Left forelimb (tissue), 1 donor: ENCODE results near the gene GPR132.
A peak's percentile ranks its signal among the peaks of the same experiment; 100 is the strongest.

Experiments
- DNase-seq: peaks from one replicate; pipeline ENCODE4 v3.0.0-alpha.2; 2018; ENCODE audit warnings: low spot score

Gene GPR132

DNA sequence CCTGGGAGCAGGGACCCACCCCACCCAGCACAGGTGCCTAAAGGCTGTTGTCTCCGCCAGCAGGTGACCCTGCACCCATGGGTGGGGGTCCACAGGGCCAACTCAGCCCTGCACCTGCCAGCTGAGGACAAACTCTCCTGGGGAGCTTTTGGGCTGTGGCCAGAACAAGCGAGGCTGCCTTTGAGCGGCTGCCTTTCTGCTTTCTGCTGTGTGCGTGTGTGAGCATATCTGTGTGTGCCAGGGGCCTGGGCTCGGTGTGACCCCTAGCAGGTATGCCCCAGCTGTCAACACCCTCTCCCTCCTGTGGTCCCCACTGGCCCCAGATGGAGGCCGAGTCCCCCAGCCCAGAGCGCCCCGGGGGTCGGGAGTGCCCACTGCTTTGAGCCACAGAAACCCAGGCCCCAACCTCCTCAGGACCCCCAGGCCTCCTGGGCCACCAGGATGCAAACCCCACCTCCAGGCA is 25.9 kb upstream of the GPR132 start:
- DNase-seq, result no peak

DNA sequence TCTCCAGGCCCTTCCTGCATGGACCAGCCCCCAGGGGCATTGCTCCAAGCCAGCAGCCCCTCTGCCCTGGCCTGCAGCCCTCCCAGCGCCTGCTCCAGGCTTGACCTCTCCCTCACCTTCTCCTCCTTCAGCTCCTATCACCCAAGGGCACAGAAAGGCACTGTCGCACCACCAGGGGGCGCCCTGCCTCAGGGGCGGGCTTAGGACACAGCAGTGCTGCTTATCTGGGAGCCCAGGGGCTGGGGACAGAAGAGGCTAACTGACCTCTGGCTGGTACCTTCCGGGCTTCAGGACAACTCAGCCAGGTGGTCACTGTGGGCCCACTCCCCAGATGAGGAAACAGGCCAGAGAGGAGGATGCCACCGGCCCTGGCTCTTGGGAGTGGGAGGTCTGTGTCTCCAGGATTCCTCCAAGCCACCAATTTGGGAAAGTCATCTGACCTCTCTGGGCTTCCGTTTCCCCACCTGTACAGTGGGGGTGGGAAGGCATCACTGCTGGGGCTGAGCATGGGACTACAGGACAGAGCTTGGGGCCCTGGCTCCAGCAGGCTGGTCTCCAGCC is 25.3 kb upstream of the GPR132 start:
- DNase-seq, result no peak

DNA sequence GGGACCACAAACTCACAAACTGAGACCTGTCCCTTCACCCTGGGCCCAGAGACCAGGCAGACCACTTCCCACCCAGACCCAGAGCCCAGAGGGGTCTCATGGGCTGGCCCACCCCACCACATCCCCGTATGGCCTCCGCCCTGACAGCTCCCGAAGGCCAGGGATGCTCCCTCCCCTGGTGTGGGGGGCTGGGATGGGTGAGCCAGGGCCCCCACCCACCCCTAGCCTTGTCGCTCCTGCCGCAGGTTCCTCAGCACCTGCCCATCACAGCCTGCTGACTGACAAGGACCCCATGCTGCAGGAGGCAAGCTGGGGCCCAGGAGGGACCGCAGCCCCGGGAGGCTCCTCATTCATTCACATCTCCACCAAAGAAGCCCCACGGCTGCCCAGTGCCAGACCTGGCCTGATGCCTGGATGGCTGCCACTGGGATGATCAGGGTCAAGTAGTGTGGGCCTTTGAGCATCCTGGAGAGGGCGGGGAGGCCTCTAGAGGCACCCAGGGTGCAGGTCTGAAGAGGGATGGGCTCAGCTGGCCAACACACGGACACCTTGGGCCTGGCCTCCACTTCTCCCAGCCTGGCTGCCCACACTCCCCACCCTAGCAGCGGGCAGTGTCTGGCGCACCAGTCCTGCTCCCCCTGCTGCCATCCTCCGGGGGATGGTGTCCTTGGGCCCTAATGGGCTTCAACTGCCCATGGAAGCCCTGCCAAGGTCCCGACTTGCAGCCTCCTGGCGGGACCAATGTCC is 24.7 kb upstream of the GPR132 start:
- DNase-seq, result no peak

DNA sequence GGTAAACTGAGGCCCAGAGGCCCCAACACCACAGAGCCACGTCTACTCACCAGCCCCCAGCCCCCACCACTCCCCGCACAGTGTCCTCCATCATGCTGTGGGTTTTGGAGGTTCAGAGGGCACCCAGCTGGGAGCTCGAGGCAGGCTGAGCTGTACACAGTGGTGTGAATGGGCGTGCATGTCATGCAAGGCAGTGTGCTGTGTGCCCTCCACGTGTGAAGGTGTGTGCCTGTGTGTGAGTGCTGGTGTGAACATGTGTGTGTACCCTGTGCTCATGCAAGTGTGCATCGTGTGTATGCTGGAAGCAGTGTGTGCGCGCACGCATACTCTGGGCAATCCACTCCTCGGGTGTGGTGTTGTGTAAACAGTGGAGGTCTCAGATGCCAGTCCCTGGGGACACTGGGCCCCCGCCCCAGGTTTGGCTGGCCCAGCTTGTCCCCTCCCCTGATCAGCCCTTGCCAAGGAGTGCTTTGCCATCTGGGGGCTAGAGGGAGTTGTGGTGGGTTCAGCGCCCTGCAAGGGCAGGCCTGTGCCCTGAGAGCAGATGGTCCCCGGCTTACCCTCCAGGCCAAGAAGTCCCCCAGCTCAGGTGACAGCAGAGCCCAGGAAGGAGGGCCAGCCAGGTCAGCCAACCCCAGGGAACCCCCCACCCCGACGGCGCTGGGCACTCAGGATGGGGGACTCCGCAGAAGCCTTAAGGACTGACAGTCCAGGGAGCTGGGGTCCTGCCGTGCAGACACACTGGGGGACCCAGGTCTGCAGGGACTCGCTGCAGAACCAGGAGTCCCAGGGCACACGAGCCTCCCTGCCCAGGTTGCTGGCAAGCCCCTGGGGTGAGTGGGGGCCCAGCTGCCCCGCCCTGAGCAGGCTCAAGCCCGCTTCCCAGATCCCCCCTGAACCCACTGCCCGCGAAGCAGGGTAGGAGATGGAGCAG is 23.8 kb upstream of the GPR132 start:
- DNase-seq, result no peak

DNA sequence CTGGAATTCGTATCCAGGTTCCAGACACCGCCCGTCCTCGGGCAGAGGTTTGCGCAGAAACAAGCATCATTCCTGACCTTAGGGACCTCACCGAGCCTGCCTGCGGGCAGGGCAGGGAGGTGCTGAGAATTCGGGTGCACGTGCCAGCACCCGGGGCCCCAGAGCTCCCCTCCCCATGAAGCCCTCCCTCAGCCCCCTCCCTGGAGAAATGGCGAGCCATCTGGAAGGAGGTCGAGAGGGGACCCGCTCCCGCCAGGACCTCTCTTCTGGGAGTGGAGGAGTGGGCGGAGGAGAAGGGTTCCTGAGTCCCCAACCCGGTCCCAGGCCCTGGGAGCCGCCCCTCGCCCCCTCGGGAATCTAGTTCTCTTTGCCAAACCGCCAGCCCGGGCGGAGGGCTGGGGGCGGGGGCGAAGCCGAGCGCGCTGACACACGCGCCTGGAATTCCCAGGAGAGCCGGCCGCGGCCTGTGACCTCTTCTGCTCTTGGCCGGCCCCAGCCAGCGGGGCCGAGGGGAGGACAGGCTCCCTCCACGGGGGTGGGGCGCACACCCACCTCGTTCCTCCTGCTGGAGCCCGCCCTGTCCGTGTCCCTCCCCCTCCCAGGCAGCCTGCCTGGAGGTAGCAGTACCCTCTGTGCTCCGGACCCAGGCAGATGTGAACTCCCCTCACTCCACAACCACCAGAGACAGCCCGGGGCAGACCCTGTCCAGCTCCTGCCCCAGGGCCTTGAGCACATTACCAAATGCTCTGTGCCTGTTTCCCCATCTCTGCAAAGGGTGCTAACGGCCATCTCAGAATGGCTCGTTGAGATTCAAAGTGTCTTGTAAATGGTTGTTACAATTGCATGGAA is 23.0 kb upstream of the GPR132 start:
- DNase-seq, result peak; percentile 73

DNA sequence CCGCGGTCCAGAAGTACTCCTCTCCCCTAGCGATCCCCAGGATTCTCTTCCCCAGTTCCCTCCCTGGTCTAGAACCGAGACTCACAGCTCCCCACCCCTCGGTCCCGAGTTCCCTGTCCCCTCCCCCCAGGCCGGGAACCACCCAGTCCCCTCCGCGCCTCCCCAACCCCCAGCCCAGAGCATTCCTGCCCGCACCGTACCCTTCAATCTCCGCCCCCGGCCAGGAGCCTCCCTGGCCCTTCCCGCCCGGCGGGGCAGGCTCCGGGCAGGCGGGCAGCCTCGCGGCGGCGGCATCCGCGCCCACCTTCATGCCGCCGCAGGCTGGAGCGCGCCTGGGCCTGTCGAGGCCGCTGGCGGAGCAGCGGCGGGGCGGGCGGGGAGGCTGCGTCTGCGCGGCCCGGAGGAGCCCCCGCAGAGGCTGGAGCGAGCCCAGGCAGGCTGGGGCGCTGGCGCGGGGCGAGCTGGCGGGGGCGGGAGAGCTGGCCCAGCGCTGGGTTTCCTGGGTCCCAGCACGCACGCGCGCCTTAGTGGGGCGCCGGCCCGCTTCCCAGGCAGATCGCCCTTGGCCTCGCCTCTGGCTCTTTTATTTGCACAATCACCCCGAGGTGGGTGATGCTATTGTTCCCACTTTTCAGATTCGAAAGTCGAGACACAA is 22.2 kb upstream of the GPR132 start:
- DNase-seq, result peak; percentile 70

DNA sequence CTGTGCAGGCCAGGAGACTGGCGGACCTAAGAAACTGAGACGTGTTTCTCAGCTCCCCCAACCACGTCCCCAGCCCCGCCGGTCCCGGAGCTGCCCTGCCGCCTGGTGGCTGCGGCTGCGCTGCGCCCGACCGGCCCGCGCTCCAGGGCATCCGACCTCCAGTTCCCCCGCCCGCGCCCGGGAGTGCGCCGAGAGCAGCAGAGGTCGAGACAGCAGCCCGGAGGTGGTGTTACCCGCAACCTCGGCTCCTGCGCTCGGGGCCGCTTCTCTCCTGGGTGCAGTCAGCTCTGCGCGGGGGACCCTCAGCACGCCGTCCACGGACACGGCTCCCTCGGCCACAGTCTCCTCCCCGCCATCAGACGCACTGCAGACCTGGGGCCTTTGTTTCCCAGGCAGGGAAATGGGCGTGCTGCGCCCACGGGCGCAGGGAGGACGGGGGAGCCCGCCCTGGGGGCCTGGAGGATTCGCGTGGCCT is 21.6 kb upstream of the GPR132 start:
- peak; percentile 86 for DNase-seq

DNA sequence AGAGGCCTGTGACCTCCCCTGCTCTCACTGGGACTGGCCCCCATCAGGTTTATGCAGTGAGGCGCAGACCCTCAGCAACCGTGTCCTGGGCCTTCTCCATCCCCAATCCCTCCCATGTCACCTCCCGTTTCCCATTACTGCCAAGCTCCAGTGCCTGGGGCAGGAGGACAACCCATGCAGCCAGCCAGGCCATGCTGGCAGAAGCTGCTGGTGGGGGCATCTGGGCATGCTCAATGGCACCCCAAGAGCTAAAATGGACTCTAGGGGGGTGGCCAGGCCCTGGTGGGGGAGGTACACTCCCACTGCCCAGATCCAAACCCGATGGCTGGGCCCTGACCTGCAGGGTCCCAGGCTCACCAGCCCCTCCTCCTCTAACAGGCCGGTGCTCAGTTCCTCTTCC is 20.5 kb upstream of the GPR132 start:
- no peak for DNase-seq

DNA sequence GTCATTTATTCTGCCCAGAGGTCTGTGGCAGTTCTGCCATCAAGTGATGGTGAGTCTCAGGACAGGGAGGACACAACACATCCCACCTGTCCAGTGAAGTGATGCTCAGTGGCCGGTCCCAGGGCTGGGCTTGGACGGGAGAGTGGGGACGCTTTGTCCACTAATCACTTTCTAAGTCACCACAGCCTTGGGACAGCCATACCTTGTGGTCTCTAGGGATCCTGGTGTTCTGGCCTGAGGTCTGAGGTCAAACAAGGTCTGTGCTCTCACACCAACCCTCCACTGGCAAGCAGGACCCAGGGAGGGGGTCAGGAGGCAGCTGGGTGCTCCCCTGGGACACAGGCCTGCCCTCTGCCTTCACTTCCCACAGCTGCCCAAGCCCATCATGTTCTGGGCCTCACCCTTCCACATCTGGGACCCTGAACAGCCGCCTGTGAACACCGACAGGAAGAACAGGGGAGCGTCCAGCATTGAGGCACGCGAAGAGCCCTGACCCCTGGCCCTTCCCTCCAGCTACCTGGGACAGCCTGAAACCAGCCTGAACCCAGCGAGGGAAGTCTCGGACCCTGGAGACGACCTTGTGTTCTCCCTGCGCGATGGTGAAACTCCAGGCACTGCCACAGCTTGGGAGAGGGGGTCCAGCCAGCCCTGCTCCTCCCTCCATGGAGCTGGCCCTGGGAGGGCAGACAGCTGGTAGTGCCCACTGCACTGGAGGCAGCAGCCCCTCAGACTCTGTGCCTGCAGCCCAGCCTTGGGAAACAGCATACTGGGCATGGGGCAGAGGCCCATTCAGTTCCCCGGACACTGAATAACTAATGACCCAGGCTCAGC is 19.7 kb upstream of the GPR132 start:
- DNase-seq, result no peak

DNA sequence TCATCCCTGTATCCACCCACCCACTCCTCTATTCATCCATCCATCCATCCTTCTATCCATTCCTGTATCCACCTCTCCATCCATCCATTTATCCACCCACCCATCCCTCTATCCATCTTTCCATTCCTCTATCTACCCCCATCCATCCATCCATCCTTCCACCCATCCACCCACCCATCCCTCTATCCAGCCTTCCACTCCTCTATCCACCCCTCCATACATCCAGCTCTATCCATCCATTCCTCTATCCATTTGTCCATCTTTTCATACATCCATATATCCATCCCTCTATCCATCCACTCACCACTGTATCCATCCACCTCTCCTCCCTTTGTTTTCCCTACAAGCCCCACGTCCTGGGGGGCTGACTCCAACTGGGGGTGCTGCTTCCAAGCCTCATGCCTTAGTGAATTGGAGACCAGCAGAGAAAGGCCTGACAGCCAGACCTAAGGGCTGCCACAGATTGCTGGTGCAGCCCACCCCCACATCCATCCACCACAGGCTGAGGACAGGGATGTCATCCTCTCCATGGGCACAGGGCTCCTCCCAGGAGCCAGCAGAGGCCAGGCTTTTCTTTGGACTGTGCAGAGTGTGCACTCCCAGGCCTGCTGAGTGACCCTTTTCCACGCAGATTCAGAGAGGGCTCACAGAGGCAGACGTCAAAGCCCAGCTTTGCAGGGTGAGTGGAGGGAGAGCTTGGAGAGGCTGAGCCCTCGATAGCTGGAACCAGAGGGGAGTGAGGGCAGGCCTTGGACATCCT is 18.9 kb upstream of the GPR132 start:
- DNase-seq, result no peak

DNA sequence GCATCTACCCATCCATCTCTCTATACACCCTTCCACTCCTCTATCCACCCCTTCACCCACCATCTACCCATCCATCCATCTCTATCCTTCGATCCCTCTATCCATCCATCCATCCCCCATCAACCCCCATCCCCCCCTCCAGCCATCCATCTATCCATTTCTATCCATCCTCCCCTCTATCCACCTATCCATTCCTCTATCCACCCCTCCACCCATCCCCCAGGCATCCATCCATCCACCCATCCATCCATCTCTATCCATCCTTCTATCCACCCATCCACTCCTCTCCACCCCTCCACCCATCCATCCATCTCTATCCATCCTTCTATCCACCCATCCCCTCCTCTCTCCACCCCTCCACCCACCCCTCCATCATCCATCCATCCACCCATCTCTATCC is 17.5 kb upstream of the GPR132 start:
- no peak for DNase-seq

DNA sequence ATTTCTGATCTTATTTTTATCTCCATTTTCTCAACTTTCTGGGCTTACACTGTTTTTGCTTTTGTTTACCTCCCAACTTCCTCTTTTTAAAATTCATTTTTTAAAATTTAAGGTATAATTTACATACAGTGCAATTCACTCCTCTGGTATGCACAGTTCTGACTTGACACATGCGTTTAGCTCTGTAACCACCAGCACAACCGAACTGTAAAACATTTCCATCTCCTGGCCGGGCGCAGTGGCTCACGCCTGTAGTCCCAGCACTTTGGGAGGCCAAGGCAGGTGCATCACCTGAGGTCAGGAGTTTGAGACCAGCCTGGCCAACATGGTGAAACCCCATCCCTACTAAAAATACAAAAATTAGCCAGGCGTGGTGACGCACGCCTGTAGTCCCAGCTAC is 16.2 kb upstream of the GPR132 start:
- DNase-seq, result peak; percentile 9

DNA sequence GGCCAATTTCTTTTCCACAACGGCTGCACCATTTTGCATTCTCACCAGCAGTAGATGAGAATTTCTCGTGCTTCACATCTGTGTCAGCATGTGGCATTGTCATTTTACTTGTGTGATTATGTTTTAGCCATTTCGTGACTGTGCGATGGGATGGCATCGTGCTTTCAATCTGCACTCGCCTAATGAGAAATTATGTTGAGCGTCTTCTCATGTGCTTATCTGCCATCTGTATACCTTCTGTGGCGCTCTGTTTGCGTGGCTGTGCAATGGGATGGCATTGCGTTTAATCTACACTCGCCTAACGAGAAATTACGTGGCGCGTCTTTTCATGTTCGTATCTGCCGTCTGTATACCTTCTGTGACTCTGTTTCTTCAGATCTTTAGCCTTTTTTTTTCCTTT is 14.9 kb upstream of the GPR132 start:
- no peak for DNase-seq

DNA sequence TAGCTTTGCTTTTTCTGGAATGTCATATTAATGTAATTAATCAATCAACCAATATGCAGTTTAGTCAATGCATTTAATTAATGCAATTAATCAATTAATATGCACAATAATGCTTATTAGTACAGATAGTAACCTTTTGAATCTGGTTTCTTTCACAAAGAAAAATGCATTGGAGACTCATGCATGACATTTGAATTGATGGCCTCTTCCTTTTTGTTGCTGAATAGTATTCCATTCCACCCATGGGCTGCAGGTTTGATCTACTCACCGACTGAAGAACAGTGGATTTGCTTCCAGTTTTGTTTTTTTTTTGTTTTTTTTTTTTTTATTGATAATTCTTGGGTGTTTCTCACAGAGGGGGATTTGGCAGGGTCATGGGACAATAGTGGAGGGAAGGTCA is 13.1 kb upstream of the GPR132 start:
- DNase-seq, result no peak

DNA sequence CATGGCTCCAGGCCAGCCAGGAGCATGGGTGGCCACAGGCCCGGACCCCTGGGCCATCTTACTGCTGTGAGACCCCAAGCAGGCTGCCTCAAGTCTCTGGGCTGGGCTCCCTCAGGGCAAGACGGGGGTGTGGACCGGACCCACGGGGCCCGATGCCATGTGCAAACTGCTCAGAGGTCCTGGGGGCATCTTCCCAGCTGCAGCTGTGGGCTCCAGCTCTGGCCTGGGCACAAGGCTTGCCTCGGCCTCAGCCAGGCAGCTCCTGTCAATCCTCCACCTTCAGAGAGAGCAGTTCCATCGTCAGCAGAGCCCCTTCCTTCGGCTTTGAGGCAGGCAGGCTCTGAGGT is 12.4 kb upstream of the GPR132 start:
- DNase-seq, result no peak

DNA sequence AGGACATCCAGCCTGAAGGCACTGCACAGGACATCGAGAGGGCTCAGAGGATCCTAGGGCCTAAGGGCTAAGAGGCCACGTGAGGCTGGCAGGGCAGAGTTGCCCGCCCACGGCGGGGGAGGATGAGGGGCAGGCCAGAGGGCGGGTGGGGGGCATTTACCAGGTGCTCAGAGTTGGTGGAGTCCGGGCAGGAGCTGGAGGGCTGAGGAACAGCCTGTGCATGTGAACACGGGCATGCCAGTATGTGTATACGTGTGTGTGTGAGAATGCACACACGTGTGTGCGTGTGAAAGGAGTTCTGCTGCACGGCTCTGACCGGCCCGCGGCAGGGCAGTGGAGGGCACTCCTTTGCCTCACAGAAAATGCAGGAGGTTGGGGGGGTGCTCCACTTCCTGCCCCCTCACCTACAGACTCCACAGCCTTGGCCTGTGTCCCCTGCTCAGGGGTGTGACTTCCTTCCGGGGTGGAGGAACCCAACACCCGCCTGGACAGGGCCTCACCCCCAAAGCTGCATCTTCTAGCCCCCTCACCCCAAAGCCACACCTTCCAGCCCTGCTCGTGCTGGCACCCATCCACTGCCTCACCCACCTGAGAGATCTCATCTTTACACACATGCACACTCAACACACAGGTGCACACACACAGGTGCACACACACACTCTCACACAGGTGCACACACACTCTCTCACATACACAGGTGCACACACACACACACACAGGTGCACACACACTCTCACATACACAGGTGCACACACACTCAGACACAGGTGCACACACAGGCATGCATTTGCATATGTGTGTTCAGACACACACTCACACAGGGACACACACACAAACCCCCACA is 11.8 kb upstream of the GPR132 start:
- no peak for DNase-seq

DNA sequence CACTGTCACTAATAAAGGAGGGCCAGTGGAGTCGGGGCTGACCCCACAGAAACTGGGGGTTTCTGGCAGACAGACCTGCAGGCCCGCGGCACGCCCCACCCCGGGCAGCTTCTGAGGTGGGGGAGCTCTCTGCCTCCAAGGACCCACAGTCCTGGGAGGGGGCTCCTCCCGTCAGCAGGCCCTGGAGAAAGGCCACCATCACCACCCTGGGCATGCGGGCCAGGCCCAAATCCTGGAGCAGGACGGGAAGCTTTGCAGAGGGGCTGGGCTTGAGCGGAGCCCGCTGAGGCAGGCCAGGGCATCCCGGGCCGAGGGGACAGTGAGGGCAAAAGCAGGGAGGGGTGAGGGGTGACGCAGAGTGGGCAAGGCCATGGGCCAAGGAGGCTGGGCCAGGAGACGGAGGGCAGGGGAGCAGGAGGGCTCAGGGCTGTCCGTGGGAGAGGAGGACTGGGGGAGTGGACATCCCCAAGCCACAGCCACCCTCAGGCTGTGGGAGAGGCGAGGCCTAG is 11.1 kb upstream of the GPR132 start:
- no peak for DNase-seq
